Neural crest cell (in vitro differentiated cells): Measurements from ENCODE around the gene TCF7. TPM values are rescaled to one million over a fixed set of nuclear protein-coding genes. Genes with fewer than 3 reads are reported as not detected.

Experiments
- DNase-seq: peaks from one replicate; pipeline ENCODE4 v3.0.0; 2021; ENCODE audit warnings: low read depth, mixed read lengths, low spot score
- H3K27ac Mint-ChIP-seq: one replicate; pipeline ENCODE4 v1.8.0; 2021; ENCODE audit warnings: mild to moderate bottlenecking, mixed read lengths; ENCODE audit not compliant: unreplicated experiment
- H3K27me3 Mint-ChIP-seq: 2 replicates; pipeline ENCODE4 v1.8.0; 2021; ENCODE audit warnings: low read depth, mild to moderate bottlenecking, mixed read lengths
- H3K36me3 Mint-ChIP-seq: 2 replicates; pipeline ENCODE4 v1.8.0; 2021; ENCODE audit warnings: low read depth, mild to moderate bottlenecking, mixed read lengths
- H3K4me1 Mint-ChIP-seq: 2 replicates; pipeline ENCODE4 v1.8.0; 2021; ENCODE audit warnings: mixed read lengths
- H3K4me3 Mint-ChIP-seq: one replicate; pipeline ENCODE4 v1.8.0; 2021; ENCODE audit warnings: mild to moderate bottlenecking, mixed read lengths
- H3K9me3 Mint-ChIP-seq: 2 replicates; pipeline ENCODE4 v1.8.0; 2021; ENCODE audit warnings: mixed read lengths
- total RNA-seq: library from RNA; stranded (reverse); gene quantifications from 2 replicates; pipeline ENCODE4 v1.2.1, GENCODE V29; 2021
- TF ChIP-seq, protein P1 (sequence below): fragments of 200-600 bp; sonication (generic); conservative IDR thresholded peaks from 2 replicates; pipeline ENCODE4 v1.5.0; 2021; ENCODE audit warnings: antibody characterized with exemption, mild to moderate bottlenecking

Gene TCF7
- total RNA-seq, 1 donor from 2014 or later = 18.0 TPM

- no peak for DNase-seq
Observed at GRCh38 chr5:134174841-134175839, 60.7 kb downstream of the TCF7 start.

GRCh38 chr5:134175921-134176510 lies 61.5 kb downstream of the TCF7 start:
- Mint-ChIP-seq H3K27ac (peak overlapping the region; percentile 99), H3K27me3 (no peaks in the 10 kb centered on the region), H3K4me1 (peaks cover 26% of the 10 kb centered on the region), H3K4me3 (peak overlapping the region; percentile 99), H3K9me3 (no peaks in the 10 kb centered on the region), H3K36me3 (peaks cover 13% of the 10 kb centered on the region)
- TF ChIP-seq, protein P1, sequence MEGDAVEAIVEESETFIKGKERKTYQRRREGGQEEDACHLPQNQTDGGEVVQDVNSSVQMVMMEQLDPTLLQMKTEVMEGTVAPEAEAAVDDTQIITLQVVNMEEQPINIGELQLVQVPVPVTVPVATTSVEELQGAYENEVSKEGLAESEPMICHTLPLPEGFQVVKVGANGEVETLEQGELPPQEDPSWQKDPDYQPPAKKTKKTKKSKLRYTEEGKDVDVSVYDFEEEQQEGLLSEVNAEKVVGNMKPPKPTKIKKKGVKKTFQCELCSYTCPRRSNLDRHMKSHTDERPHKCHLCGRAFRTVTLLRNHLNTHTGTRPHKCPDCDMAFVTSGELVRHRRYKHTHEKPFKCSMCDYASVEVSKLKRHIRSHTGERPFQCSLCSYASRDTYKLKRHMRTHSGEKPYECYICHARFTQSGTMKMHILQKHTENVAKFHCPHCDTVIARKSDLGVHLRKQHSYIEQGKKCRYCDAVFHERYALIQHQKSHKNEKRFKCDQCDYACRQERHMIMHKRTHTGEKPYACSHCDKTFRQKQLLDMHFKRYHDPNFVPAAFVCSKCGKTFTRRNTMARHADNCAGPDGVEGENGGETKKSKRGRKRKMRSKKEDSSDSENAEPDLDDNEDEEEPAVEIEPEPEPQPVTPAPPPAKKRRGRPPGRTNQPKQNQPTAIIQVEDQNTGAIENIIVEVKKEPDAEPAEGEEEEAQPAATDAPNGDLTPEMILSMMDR = no peak
- DNase-seq = peak; percentile 32

More at GRCh38 chr5:134174841-134175839, 60.7 kb downstream of the TCF7 start:
- H3K4me1 Mint-ChIP-seq = peaks cover 26% of the 10 kb centered on the region
- no peaks in the 10 kb centered on the region for H3K27me3 Mint-ChIP-seq
- peak overlapping the region; percentile 99 for H3K4me3 Mint-ChIP-seq
- TF ChIP-seq, protein P1 = no peak
- peaks cover 13% of the 10 kb centered on the region for H3K36me3 Mint-ChIP-seq
- peak overlapping the region; percentile 99 for H3K27ac Mint-ChIP-seq
- no peaks in the 10 kb centered on the region for H3K9me3 Mint-ChIP-seq

DNA sequence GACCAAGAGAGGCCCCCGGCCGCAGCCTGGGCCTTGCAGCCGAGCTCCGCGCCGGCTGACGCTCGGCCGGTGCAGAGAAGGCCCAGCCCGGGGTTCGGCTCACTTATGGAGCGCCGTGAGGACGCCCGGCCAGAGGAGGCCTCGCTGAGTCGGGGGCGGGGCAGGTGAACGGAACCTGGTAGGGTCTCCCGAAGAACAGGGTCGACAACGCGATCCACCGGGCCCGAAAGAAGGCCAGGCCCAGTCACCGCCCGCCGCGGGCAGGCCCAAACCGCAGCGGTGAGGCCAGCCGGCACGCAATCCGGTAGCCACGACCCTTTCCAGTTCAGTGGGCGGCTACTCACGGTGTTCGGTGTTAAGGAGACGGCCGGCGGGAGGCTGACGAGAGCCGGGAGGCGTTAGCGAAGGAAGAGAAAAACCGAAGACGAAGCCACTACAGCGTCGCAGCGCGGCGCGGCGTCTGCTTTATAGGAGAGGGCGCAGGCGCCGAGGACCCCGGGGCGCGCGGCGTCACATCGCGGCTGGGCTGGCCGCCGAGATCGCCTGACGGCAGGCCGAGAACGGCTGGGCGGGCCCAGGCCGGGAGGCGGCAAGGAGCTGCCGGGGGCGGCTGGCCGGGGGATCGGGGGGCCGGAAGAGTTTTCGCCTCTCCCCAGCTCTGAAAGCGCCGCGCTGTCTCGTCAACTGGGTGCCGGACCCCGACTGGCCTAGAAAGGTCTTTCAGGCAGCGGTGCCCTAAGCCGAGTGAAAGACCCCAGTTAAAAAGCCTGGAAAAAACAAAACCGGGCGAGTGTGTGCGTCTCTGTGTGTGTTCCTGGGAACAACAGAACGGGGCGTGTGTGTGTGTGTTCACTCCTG lies 62.3 kb downstream of the TCF7 start, which contains the start of gene SKP1:
SKP1 (minus strand) TSS at position 440 of the 858 bp plus-strand sequence. CDS start 2,928 bp downstream, outside the sequence.
- H3K4me1 Mint-ChIP-seq = peaks cover 26% of the 10 kb centered on the region
- TF ChIP-seq, protein P1 = no peak
- H3K4me3 Mint-ChIP-seq = peak within 1 kb of the TSS; percentile 99
- H3K27me3 Mint-ChIP-seq = no peaks in the 10 kb centered on the region
- DNase-seq = peak; percentile 84
- peaks cover 7% of the 10 kb centered on the region for H3K36me3 Mint-ChIP-seq
- H3K9me3 Mint-ChIP-seq = no peaks in the 10 kb centered on the region
- peak within 1 kb of the TSS; percentile 99 for H3K27ac Mint-ChIP-seq

DNA sequence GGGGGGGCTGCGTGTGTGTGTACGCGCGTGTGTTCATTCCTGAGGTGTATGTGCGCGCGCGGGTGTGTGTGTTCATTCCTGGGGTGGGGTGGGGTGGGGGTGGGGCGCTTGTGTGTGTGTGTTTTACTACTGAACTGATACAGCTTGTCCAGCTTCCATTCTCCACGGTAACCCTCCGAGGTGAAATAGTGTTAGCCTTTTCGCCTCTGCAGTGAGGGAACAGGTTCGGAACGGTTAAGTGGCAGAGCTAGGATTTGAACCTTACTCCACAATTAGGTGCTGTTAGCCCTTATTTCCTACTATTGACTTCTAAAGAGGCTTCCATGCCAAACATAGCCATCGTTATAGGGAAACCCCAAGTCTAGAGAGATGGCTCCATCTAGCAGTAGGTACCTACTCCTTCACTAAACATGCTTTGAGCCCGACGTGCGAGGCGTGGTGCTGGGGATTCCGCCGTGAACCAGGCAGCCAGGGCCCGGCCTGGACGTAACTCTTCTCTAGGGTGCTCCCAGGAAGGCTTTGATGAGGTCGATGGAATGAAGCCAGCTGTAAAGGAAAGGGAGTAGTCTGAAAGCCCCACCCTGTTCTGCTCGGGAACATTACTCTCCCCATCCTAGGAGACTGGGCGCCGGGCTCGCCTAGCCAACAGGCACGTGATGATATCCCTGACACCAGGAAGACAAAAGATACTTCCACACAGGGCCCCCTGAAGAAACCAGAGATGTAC lies 63.1 kb downstream of the TCF7 start:
- TF ChIP-seq, protein P1 = no peak
- DNase-seq = no peak
- Mint-ChIP-seq H3K4me1 (peaks cover 26% of the 10 kb centered on the region), H3K27me3 (no peaks in the 10 kb centered on the region), H3K36me3 (peaks cover 4% of the 10 kb centered on the region), H3K9me3 (no peaks in the 10 kb centered on the region), H3K4me3 (peak overlapping the region; percentile 99), H3K27ac (peak overlapping the region; percentile 99)
